B cell (primary cell): ENCODE measurements around the gene PFKM. TPM values are rescaled to one million over a fixed set of nuclear protein-coding genes. Genes with fewer than 3 reads are reported as not detected.

Experiments used
- ATAC-seq: fragments of 200-7000 bp; cut with Tn5 transposase; one replicate; pipeline ENCODE4 v1.10.0; 2021; ENCODE audit warnings: low read depth, mild to moderate bottlenecking, moderate number of reproducible peaks, moderate library complexity
- CTCF ChIA-PET: fragments of 350-600 bp; sonication (Branson Sonifier 250); formaldehyde crosslinking; loops from one replicate; lab custom pipeline; 2021; ENCODE audit warnings: antibody characterized with exemption, inconsistent platforms; lab: Charles Lee
- POLR2A ChIA-PET: fragments of 350-600 bp; sonication (Branson Sonifier 250); formaldehyde crosslinking; loops from one replicate; lab custom pipeline; 2021; ENCODE audit warnings: antibody characterized with exemption; lab: Charles Lee
- DNase-seq: peaks from one replicate; pipeline ENCODE4 v3.0.0; 2013
- H2AFZ ChIP-seq: 2 replicates; pipeline ENCODE4 v1.6.1; 2012; ENCODE audit warnings: mild to moderate bottlenecking, low read depth, low read length; ENCODE audit not compliant: insufficient read depth, poor library complexity, severe bottlenecking
- H3K27ac ChIP-seq, 2 donors: 1 replicate in 1 of 2; 2 replicates in 1 of 2; pipeline ENCODE4 v1.5.1; 2012 to 2013; ENCODE audit warnings: low read length in 2 of 2, mild to moderate bottlenecking in 2 of 2, moderate library complexity in 1 of 2
- H3K27me3 ChIP-seq, 4 experiments: fragments of 200-600 bp in 1 of 4; sonication (generic) in 1 of 4; replicated peaks in 1 of 4; 1 replicate in 2 of 4; 2 replicates in 2 of 4; pipeline versions ENCODE4 v1.6.1 to v1.7.0; 2013 to 2016; ENCODE audit warnings: low read length in 3 of 4, mild to moderate bottlenecking in 2 of 4, mixed read lengths in 1 of 4, moderate library complexity in 1 of 4; ENCODE audit not compliant: insufficient read depth in 4 of 4, control insufficient read depth in 3 of 4; ENCODE audit errors: control extremely low read depth in 1 of 4
- H3K36me3 ChIP-seq, 2 experiments: replicated peaks in 1 of 2; 1 replicate in 1 of 2; 2 replicates in 1 of 2; pipeline versions ENCODE4 v1.6.1 to v1.7.1; 2013; ENCODE audit warnings: low read length in 1 of 2; ENCODE audit not compliant: insufficient read depth in 2 of 2, control insufficient read depth in 1 of 2; ENCODE audit errors: control extremely low read depth in 1 of 2, extremely low read depth in 1 of 2
- H3K4me1 ChIP-seq, 2 donors: fragments of 200-600 bp in 1 of 2; sonication (generic) in 1 of 2; 1 replicate in 1 of 2; 2 replicates in 1 of 2; pipeline versions ENCODE4 v1.5.1 to v1.6.1; 2013 to 2017; ENCODE audit warnings: low read length in 2 of 2; ENCODE audit not compliant: control insufficient read depth in 2 of 2, insufficient read depth in 2 of 2
- H3K4me2 ChIP-seq: replicated peaks from 2 replicates; pipeline ENCODE3; 2012; ENCODE audit warnings: mild to moderate bottlenecking, low read depth, low read length; ENCODE audit not compliant: poor library complexity, severe bottlenecking
- H3K4me3 ChIP-seq, 5 experiments: fragments of 200-600 bp in 1 of 5; sonication (generic) in 1 of 5; 1 replicate in 3 of 5; 2 replicates in 2 of 5; pipeline versions ENCODE4 v1.5.1 to v1.7.0; 2011 to 2016; ENCODE audit warnings: low read length in 4 of 5, mild to moderate bottlenecking in 4 of 5, low read depth in 2 of 5, control low read depth in 1 of 5, moderate library complexity in 1 of 5; ENCODE audit not compliant: insufficient read depth in 1 of 5; ENCODE audit errors: control extremely low read depth in 1 of 5, extremely low read depth in 1 of 5
- H3K79me2 ChIP-seq: fragments of 200-600 bp; sonication (generic); one replicate; pipeline ENCODE4 v1.6.0; 2016; ENCODE audit warnings: low read length; ENCODE audit not compliant: control insufficient read depth, insufficient read depth
- H3K9ac ChIP-seq: fragments of 200-600 bp; sonication (generic); 2 replicates; pipeline ENCODE4 v1.6.1; 2017; ENCODE audit warnings: mild to moderate bottlenecking, low read length, moderate library complexity
- H3K9me3 ChIP-seq, 3 donors: one replicate each; pipeline versions ENCODE4 v1.6.1 to v1.7.1; 2013; ENCODE audit warnings: low read length in 2 of 3; ENCODE audit not compliant: control insufficient read depth in 2 of 3, insufficient read depth in 1 of 3; ENCODE audit errors: control extremely low read depth in 1 of 3
- H4K20me1 ChIP-seq: 2 replicates; pipeline ENCODE4 v1.6.0; 2012; ENCODE audit warnings: mild to moderate bottlenecking, low read length; ENCODE audit not compliant: insufficient read depth, control insufficient read depth, poor library complexity, severe bottlenecking
- H3K27ac Mint-ChIP-seq: one replicate; pipeline ENCODE4 v1.8.0; 2021; ENCODE audit warnings: mixed read lengths
- H3K27me3 Mint-ChIP-seq: one replicate; pipeline ENCODE4 v1.8.0; 2021; ENCODE audit warnings: mixed read lengths
- H3K4me1 Mint-ChIP-seq: one replicate; pipeline ENCODE4 v1.8.0; 2021; ENCODE audit warnings: mixed read lengths
- H3K4me3 Mint-ChIP-seq: one replicate; pipeline ENCODE4 v1.8.0; 2021; ENCODE audit warnings: mixed read lengths
- H3K9me3 Mint-ChIP-seq: one replicate; pipeline ENCODE4 v1.8.0; 2022; ENCODE audit warnings: mixed read lengths; ENCODE audit not compliant: insufficient read depth
- EZH2 ChIP-seq: IDR thresholded peaks from 2 replicates; pipeline ENCODE4 v1.6.1; 2012; ENCODE audit warnings: borderline replicate concordance, low read depth, mild to moderate bottlenecking, moderate library complexity, low read length; ENCODE audit not compliant: insufficient read depth, poor library complexity, severe bottlenecking
- WGBS: methylation state at CpG from one replicate; pipeline ENCODE4 v1.1.5; 2013; ENCODE audit warnings: missing lambda C conversion rate; ENCODE audit not compliant: insufficient coverage; 5-methylcytosine and 5-hydroxymethylcytosine counted together
- intact Hi-C: fragments of 100-400 bp; cut with micrococcal nuclease; formaldehyde crosslinking; loops from one replicate; pipeline ENCODE4 v1.10.0; 2022
- polyA minus RNA-seq: library from RNA; depleted of rRNA, polyadenylated mRNA; stranded (reverse); fragments of >200 nt; gene quantifications from 2 replicates; pipeline ENCODE4 v1.2.3, GENCODE V29; 2012
- polyA plus RNA-seq: library from polyadenylated mRNA; depleted of rRNA; stranded (reverse); fragments of >200 nt; gene quantifications from 2 replicates; pipeline ENCODE4 v1.2.3, GENCODE V29; 2012
- total RNA-seq, 2 donors: library from RNA; stranded (reverse); fragments of 120-200 nt in 1 of 2; gene quantifications; 1 replicate in 1 of 2; 2 replicates in 1 of 2; pipeline versions ENCODE4 v1.2.3 to v1.2.4, GENCODE V29; 2013 to 2022
- TF ChIP-seq, protein P1 (sequence below): fragments of 200-600 bp; IDR thresholded peaks from one replicate; pipeline ENCODE4 v1.8.0; 2022; ENCODE audit warnings: antibody characterized with exemption, mild to moderate bottlenecking

PFKM gene
- total RNA-seq: 42.5 and 43.0 TPM in 2 replicates
- total RNA-seq (2013): 25.8 TPM
- polyA plus RNA-seq: 20.3 and 20.8 TPM in 2 replicates
- polyA minus RNA-seq: 10.7 and 13.3 TPM in 2 replicates

GRCh38 chr12:48119078-48119833 is at the start of gene PFKM:
Gene PFKM (plus strand): TSS chr12:48119364. CDS start chr12:48122775, 3,411 bp downstream.
- 0% methylated on average over 7 of the region's 20 CpGs for WGBS
- intact Hi-C loops: loop anchor here (1.0 kb wide), 2 partner anchors 13 to 38 kb away; partner anchors contain the start of genes ASB8 and SENP1
- POLR2A ChIA-PET: interaction anchor here (0.6 to 1.4 kb wide), 4 partner anchors 10 to 64 kb away, joined by 3 to 7 read pairs (median 3); partner anchors contain the start of genes ASB8 and SENP1
- Histone ChIP-seq H3K9ac (peak within 1 kb of the TSS; percentile 77), H3K4me1 (peaks cover 7 to 12% of the 10 kb centered on the region in 2 donors), H3K27me3 (no peaks in the 10 kb centered on the region), H2AFZ (peak within 1 kb of the TSS; percentile 87), H4K20me1 (no peaks in the 10 kb centered on the region), H3K4me3 (peak within 1 kb of the TSS; percentile 73 to 94 (median 86)), H3K27ac (peak within 1 kb of the TSS; percentile 21 to 62), H3K4me2 (peak within 1 kb of the TSS; percentile 79), H3K9me3 (peaks cover 0 to 2% (median 0%) of the 10 kb centered on the region in 3 donors), H3K79me2 (peaks cover 8% of the 10 kb centered on the region), H3K36me3 (peaks cover 0 to 8% of the 10 kb centered on the region in 2 experiments)
- TF ChIP-seq, protein P1, sequence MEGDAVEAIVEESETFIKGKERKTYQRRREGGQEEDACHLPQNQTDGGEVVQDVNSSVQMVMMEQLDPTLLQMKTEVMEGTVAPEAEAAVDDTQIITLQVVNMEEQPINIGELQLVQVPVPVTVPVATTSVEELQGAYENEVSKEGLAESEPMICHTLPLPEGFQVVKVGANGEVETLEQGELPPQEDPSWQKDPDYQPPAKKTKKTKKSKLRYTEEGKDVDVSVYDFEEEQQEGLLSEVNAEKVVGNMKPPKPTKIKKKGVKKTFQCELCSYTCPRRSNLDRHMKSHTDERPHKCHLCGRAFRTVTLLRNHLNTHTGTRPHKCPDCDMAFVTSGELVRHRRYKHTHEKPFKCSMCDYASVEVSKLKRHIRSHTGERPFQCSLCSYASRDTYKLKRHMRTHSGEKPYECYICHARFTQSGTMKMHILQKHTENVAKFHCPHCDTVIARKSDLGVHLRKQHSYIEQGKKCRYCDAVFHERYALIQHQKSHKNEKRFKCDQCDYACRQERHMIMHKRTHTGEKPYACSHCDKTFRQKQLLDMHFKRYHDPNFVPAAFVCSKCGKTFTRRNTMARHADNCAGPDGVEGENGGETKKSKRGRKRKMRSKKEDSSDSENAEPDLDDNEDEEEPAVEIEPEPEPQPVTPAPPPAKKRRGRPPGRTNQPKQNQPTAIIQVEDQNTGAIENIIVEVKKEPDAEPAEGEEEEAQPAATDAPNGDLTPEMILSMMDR: no peak
- TF ChIP-seq EZH2: no peak
- H3K4me1 Mint-ChIP-seq: peaks cover 19% of the 10 kb centered on the region
- CTCF ChIA-PET: interaction anchor here (1.3 to 2.9 kb wide), 3 partner anchors 12 to 64 kb away, joined by 4 to 18 read pairs (median 8); partner anchors contain the start of genes ASB8, CCDC184 and SENP1
- DNase-seq (peak; percentile 81), ATAC-seq (peak; percentile 99)
- peak within 1 kb of the TSS; percentile 85 for H3K27ac Mint-ChIP-seq
- peak within 1 kb of the TSS; percentile 96 for H3K4me3 Mint-ChIP-seq
- H3K27me3 Mint-ChIP-seq: no peaks in the 10 kb centered on the region
- H3K9me3 Mint-ChIP-seq: no peaks in the 10 kb centered on the region

DNA sequence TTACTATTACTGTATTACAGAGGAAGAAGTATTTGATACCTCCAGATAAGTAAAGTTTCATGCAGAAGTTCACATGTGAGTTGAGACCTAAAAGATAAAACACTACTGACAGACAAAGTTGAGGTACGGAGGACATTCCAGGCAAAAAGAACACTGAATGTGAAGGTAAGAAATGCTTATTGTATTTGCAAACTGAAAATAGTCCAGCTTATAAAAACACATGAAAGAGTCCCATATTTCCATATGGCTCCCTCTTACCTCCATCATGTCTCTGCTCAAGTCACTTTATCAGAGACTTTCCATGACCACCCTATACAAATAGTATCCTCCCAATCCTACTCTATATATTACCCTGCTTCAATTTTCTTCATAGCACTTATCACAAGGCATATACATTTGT is 49.1 kb upstream of the PFKM start:
- Histone ChIP-seq H2AFZ (no peak overlapping the region), H3K4me2 (no peak overlapping the region), H3K79me2 (no peaks in the 10 kb centered on the region), H3K27ac (no peak overlapping the region), H3K36me3 (peaks cover 4 to 70% of the 10 kb centered on the region in 2 experiments), H3K4me1 (no peaks in the 10 kb centered on the region), H4K20me1 (no peaks in the 10 kb centered on the region), H3K9me3 (no peaks in the 10 kb centered on the region), H3K4me3 (no peak overlapping the region), H3K9ac (no peak overlapping the region), H3K27me3 (no peaks in the 10 kb centered on the region)
- no peaks in the 10 kb centered on the region for H3K9me3 Mint-ChIP-seq
- H3K4me3 Mint-ChIP-seq: no peak overlapping the region
- H3K27ac Mint-ChIP-seq: no peak overlapping the region
- H3K27me3 Mint-ChIP-seq: no peaks in the 10 kb centered on the region
- ChIA-PET CTCF (interaction anchor here (1.9 kb wide), 1 partner anchor 13 kb away, joined by 4 read pairs; no protein-coding TSS in a partner anchor), POLR2A (no interaction called here)
- DNase-seq (no peak), ATAC-seq (no peak)
- TF ChIP-seq, protein P1: no peak
- TF ChIP-seq EZH2: no peak
- H3K4me1 Mint-ChIP-seq: no peaks in the 10 kb centered on the region
- intact Hi-C loops: no loop called here
- WGBS: no CpG with 5 or more reads among the region's 1 CpG
